Uterus (tissue), 4 donors: ENCODE results near the gene SYT12. TPM values are rescaled to one million over a fixed set of nuclear protein-coding genes. Genes with fewer than 3 reads are reported as not detected.

Experiments
- DNase-seq, 2 donors: peaks; one replicate each; pipeline ENCODE4 v3.0.0-alpha.2; 2019 to 2020
- H3K27ac ChIP-seq, 2 donors: fragments of 200-600 bp; sonication (generic); 1 replicate in 1 of 2; 2 replicates in 1 of 2; pipeline ENCODE4 v1.5.1; 2016 to 2018
- H3K27me3 ChIP-seq, 2 donors: fragments of 200-600 bp; sonication (generic); one replicate each; pipeline ENCODE4 v1.5.1; 2018 to 2019; ENCODE audit warnings: control low read depth in 1 of 2
- H3K36me3 ChIP-seq, 2 donors: fragments of 200-600 bp; sonication (generic); one replicate each; pipeline ENCODE4 v1.5.1; 2019; ENCODE audit warnings: control low read depth in 1 of 2
- H3K4me1 ChIP-seq, 2 donors: fragments of 200-600 bp; sonication (generic); one replicate each; pipeline ENCODE4 v1.5.1; 2018 to 2019; ENCODE audit warnings: control low read depth in 1 of 2
- H3K4me3 ChIP-seq, 2 donors: fragments of 200-600 bp; sonication (generic); 1 replicate in 1 of 2; 2 replicates in 1 of 2; pipeline ENCODE4 v1.5.1; 2018 to 2019; ENCODE audit warnings: mild to moderate bottlenecking in 1 of 2
- H3K9me3 ChIP-seq, 2 donors: fragments of 200-600 bp; sonication (generic); one replicate each; pipeline ENCODE4 v1.5.1; 2019; ENCODE audit warnings: control low read depth in 1 of 2
- CTCF ChIP-seq, 4 experiments: fragments of 200-600 bp in 2 of 4; fragments of 450-650 bp in 2 of 4; sonication (generic) in 2 of 4; IDR thresholded peaks; one replicate each; pipeline ENCODE4 v1.5.1; 2016 to 2019; ENCODE audit warnings: antibody characterized with exemption in 4 of 4, mild to moderate bottlenecking in 2 of 4, moderate library complexity in 1 of 4
- POLR2A ChIP-seq, 2 donors: fragments of 450-650 bp; IDR thresholded peaks; one replicate each; pipeline ENCODE4 v1.6.1; 2016; ENCODE audit warnings: antibody characterized with exemption in 2 of 2, mild to moderate bottlenecking in 1 of 2, moderate library complexity in 1 of 2
- intact Hi-C: fragments of 100-400 bp; cut with DNase I; formaldehyde crosslinking; loops from one replicate; pipeline ENCODE4 v1.15.1; 2023; ENCODE audit warnings: low total_unique reads
- total RNA-seq, 4 donors: library from RNA; depleted of rRNA in 3 of 4; stranded (reverse); fragments of >200 nt in 3 of 4; gene quantifications; one replicate each; pipeline versions ENCODE4 v1.1.0 to v1.2.4, GENCODE V29; 2014 to 2023
- donor health status: DM: yes; HTN: yes; CAD: no.

The SYT12 gene
- total RNA-seq, 4 donors from 2014 or later = 0.55 to 0.61 TPM; not detected in 2

GRCh38 chr11:66976028-66976467 lies 46.9 kb upstream of the SYT12 start:
- no peak for DNase-seq
- Histone ChIP-seq H3K36me3 (no peaks in the 10 kb centered on the region), H3K27me3 (no peaks in the 10 kb centered on the region), H3K27ac (no peak overlapping the region), H3K4me3 (no peak overlapping the region), H3K4me1 (no peaks in the 10 kb centered on the region), H3K9me3 (no peaks in the 10 kb centered on the region)
- intact Hi-C loops = no loop called here
- TF ChIP-seq POLR2A (IDR thresholded peaks at IDR 0.05) = no peak
- TF ChIP-seq CTCF (IDR thresholded peaks at IDR 0.05) = peak; percentile 18 to 38 (median 28)

- TF ChIP-seq POLR2A (IDR thresholded peaks at IDR 0.05) = no peak
- no peak for TF ChIP-seq CTCF (IDR thresholded peaks at IDR 0.05)
- intact Hi-C loops = no loop called here
- no peaks in the 10 kb centered on the region for H3K4me1 ChIP-seq
- H3K27me3 ChIP-seq = no peaks in the 10 kb centered on the region
- no peaks in the 10 kb centered on the region for H3K9me3 ChIP-seq
- H3K4me3 ChIP-seq = no peak overlapping the region
- no peaks in the 10 kb centered on the region for H3K36me3 ChIP-seq
- no peak overlapping the region for H3K27ac ChIP-seq
- DNase-seq = no peak
These were observed 46.0 kb upstream of the SYT12 start for GRCh38 chr11:66976925-66977324.

- no peaks in the 10 kb centered on the region for H3K9me3 ChIP-seq
- H3K27ac ChIP-seq = no peak overlapping the region
- TF ChIP-seq CTCF (IDR thresholded peaks at IDR 0.05) = no peak
- TF ChIP-seq POLR2A (IDR thresholded peaks at IDR 0.05) = no peak
- no peaks in the 10 kb centered on the region for H3K27me3 ChIP-seq
- H3K4me3 ChIP-seq = no peak overlapping the region
- H3K4me1 ChIP-seq = no peaks in the 10 kb centered on the region
- no peaks in the 10 kb centered on the region for H3K36me3 ChIP-seq
- intact Hi-C loops = no loop called here
- DNase-seq = no peak
These were observed 44.7 kb upstream of the SYT12 start for GRCh38 chr11:66978229-66978628.

- TF ChIP-seq POLR2A (IDR thresholded peaks at IDR 0.05) = no peak
- TF ChIP-seq CTCF (IDR thresholded peaks at IDR 0.05) = no peak
- no peak overlapping the region for H3K4me3 ChIP-seq
- H3K4me1 ChIP-seq = no peaks in the 10 kb centered on the region
- intact Hi-C loops = no loop called here
- no peak for DNase-seq
- no peaks in the 10 kb centered on the region for H3K9me3 ChIP-seq
- H3K36me3 ChIP-seq = no peaks in the 10 kb centered on the region
- H3K27ac ChIP-seq = no peak overlapping the region
- H3K27me3 ChIP-seq = no peaks in the 10 kb centered on the region
These were observed 44.2 kb upstream of the SYT12 start for GRCh38 chr11:66978717-66979116.

- DNase-seq = no peak
- Histone ChIP-seq H3K4me1 (no peaks in the 10 kb centered on the region), H3K9me3 (no peaks in the 10 kb centered on the region), H3K27ac (no peak overlapping the region), H3K36me3 (no peaks in the 10 kb centered on the region), H3K4me3 (no peak overlapping the region), H3K27me3 (no peaks in the 10 kb centered on the region)
- intact Hi-C loops = no loop called here
- no peak for TF ChIP-seq POLR2A (IDR thresholded peaks at IDR 0.05)
- TF ChIP-seq CTCF (IDR thresholded peaks at IDR 0.05) = no peak
These were observed 43.5 kb upstream of the SYT12 start for GRCh38 chr11:66979336-66979980.
